Stimulated activated CD4-positive, alpha-beta T cell treated with anti-CD3 and anti-CD28 coated beads, Interleukin-15, amount 100 ng/mL, for 24 hours (primary cell): ENCODE results near the gene CCDC120.

Experiments
- DNase-seq: peaks from one replicate; pipeline ENCODE4 v3.0.0-alpha.2; 2020

CCDC120 gene

GRCh38 chrX:49103637-49104036 lies 44.8 kb downstream of the CCDC120 start:
- no peak for DNase-seq

- DNase-seq = no peak
These were observed 47.5 kb downstream of the CCDC120 start for GRCh38 chrX:49106296-49106695.

GRCh38 chrX:49106930-49107329 lies 48.1 kb downstream of the CCDC120 start:
- DNase-seq = peak; percentile 4

GRCh38 chrX:49108641-49109040 lies 49.8 kb downstream of the CCDC120 start:
- no peak for DNase-seq

- DNase-seq = no peak
These were observed 51.6 kb downstream of the CCDC120 start for GRCh38 chrX:49110417-49110816.

- DNase-seq = no peak
These were observed 53.0 kb downstream of the CCDC120 start for GRCh38 chrX:49111791-49112190.

GRCh38 chrX:49116076-49116475 lies 57.3 kb downstream of the CCDC120 start:
- DNase-seq = no peak

GRCh38 chrX:49116716-49117115 lies 57.9 kb downstream of the CCDC120 start:
- no peak for DNase-seq

- DNase-seq = no peak
These were observed 58.8 kb downstream of the CCDC120 start for GRCh38 chrX:49117581-49117980.
